BLaER1 treated with 17β-estradiol and CSF1 and Interleukin-3, amounts not matched to agents 10 nM and 100 nM (cell line): ENCODE data around the gene RC3H1.
"Not testable (repeated sequence)": the region's sequence is repeated elsewhere in the genome, so short reads cannot be mapped to it uniquely, and the experiment has no call there.

ENCODE experiments used
- H3K27ac ChIP-seq, 11 experiments: shearing (Covaris generic); formaldehyde crosslinking; 2 replicates each; pipeline ENCODE4 v1.8.1; 2022
- H3K27me3 ChIP-seq, 11 experiments: shearing (Covaris generic); formaldehyde crosslinking; 2 replicates each; pipeline ENCODE4 v1.8.1; 2022
- H3K36me3 ChIP-seq, 11 experiments: shearing (Covaris generic); formaldehyde crosslinking; 2 replicates each; pipeline ENCODE4 v1.8.1; 2022
- H3K4me1 ChIP-seq, 10 experiments: shearing (Covaris generic); formaldehyde crosslinking; 2 replicates each; pipeline ENCODE4 v1.8.1; 2022
- H3K4me2 ChIP-seq, 11 experiments: shearing (Covaris generic); formaldehyde crosslinking; 2 replicates each; pipeline ENCODE4 v1.8.1; 2022
- H3K4me3 ChIP-seq, 10 experiments: shearing (Covaris generic); formaldehyde crosslinking; 2 replicates each; pipeline ENCODE4 v1.8.1; 2022
- H3K9ac ChIP-seq, 11 experiments: shearing (Covaris generic); formaldehyde crosslinking; 2 replicates each; pipeline ENCODE4 v1.8.1; 2022
- H3K9me3 ChIP-seq, 11 experiments: shearing (Covaris generic); formaldehyde crosslinking; replicated peaks in 1 of 11; 2 replicates each; pipeline ENCODE4 v1.8.1; 2022
- H4K20me1 ChIP-seq, 11 experiments: shearing (Covaris generic); formaldehyde crosslinking; 2 replicates each; pipeline ENCODE4 v1.8.1; 2022
- Cebpa-rat ChIP-seq, 11 experiments: shearing (Covaris generic); IDR thresholded peaks; 2 replicates each; pipeline ENCODE4 v1.8.1; 2022

The RC3H1 gene

DNA sequence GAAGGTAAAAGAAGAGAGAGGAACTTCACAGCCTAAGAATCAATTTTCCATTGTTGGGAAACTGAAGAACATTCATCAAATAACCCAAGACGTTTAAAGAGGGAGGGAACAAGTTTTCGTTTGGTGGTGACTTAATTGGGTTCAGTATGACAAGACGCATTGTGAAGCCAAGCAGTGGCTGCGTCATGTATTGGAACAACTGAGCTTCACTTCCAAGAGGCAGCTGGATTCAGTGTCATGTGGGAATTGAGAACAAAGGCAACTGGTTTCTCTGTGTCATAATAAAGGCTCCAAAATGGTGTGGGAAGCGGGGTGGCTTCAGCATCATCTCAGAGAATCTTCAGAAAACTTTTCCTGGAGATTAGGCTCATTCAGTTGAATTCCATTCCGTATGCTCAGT is 29.8 kb upstream of the RC3H1 start:
- TF ChIP-seq Cebpa-rat (IDR thresholded peaks at IDR 0.05) = no peak
- Histone ChIP-seq H3K27me3 (no peaks in the 10 kb centered on the region), H3K27ac (no peak overlapping the region), H3K9me3 (peaks cover 3 to 20% (median 13%) of the 10 kb centered on the region in 11 experiments; a peak in 18 of 22 replicates), H3K4me2 (no peak overlapping the region), H3K36me3 (no peaks in the 10 kb centered on the region), H3K9ac (no peak overlapping the region), H4K20me1 (no peaks in the 10 kb centered on the region), H3K4me3 (no peak overlapping the region), H3K4me1 (no peaks in the 10 kb centered on the region)

DNA sequence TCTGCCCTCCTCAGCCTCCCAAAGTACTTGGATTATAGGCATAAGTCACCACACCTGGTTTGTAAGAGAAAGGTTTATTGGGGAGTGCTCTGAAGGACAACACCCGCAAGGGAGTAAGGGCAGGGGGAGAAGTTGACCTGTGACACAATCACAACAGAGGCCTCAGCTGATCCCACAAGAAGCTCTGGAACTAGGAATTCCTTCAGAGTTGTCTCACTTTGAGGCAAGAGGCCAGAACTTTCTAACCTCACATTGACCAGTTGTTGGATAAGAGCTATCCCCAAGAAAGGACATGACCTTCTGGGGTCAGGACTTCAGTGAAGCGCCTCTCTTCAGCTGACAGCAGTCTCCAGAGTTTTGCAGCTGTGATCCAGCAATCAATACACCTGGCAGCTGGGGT is 27.4 kb upstream of the RC3H1 start:
- Histone ChIP-seq H4K20me1 (no peaks in the 10 kb centered on the region), H3K4me3 (no peak overlapping the region), H3K9ac (no peak overlapping the region), H3K27me3 (no peaks in the 10 kb centered on the region), H3K4me2 (no peak overlapping the region), H3K36me3 (no peaks in the 10 kb centered on the region), H3K27ac (no peak overlapping the region), H3K4me1 (no peaks in the 10 kb centered on the region), H3K9me3 (no peaks in the 10 kb centered on the region)
- TF ChIP-seq Cebpa-rat (IDR thresholded peaks at IDR 0.05) = no peak

DNA sequence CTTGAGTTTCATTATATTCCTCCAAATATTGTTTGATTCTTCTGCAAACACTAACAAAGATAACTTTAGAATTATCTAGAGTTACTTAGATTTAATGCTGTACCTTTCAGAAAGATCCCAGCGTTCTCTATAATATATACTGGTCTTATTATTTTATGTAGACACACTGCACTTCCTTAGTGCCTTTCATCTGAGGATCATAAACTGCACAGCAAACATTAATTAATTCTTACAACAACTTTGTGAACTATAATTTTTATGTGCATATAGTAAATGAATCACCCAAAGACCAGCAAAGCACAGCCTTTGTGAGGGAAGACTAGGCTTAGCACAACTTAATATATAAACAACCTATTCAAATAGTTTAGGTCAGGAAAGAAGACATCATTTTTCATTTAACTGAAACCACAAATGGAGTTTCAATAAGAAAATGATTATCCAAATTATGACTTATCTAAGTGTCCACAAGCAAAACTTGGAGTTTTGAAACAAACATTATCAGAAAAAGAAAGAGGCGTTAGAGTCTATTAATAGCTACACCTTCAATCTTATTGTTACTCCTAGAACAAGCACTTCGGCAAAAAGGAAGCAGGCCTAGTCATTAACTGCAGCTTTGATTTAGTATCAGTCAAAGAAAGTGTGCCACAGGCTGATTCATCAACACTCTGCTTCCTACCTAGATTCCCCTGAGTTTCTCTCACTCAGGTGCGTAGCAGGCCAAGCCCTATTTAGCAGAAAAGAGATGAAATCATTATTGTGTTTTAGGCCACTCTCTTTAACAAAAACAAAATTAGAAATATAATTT is 22.5 kb upstream of the RC3H1 start:
- H3K36me3 ChIP-seq = no peaks in the 10 kb centered on the region
- H3K9ac ChIP-seq = no peak overlapping the region
- H3K27me3 ChIP-seq = no peaks in the 10 kb centered on the region
- no peak overlapping the region for H3K4me3 ChIP-seq
- no peak for TF ChIP-seq Cebpa-rat (IDR thresholded peaks at IDR 0.05)
- H3K27ac ChIP-seq = no peak overlapping the region
- H4K20me1 ChIP-seq = no peaks in the 10 kb centered on the region
- H3K4me2 ChIP-seq = no peak overlapping the region
- H3K4me1 ChIP-seq = peaks cover 0 to 9% (median 0%) of the 10 kb centered on the region in 10 experiments; a peak in 1 of 20 replicates
- H3K9me3 ChIP-seq = no peaks in the 10 kb centered on the region

DNA sequence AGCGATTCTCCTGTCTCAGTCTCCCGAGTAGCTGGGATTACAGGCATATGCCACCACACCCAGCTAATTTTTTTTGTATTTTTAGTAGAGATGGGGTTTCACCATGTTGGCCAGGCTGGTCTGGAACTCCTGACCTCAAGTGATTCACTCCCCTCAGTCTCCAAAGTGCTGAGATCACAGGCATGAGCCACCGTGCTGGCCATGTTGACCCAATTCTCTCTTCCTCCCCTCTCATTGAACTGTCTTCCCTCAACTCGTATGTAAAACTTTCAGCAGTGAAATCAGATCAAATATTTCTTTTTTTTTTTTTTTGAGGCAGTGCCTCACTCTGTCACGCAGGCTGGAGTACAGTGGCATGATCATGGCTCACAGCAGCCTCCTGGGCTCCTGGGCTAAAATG is 20.4 kb upstream of the RC3H1 start:
- not testable (repeated sequence) for H3K9me3 ChIP-seq, H3K36me3 ChIP-seq, H4K20me1 ChIP-seq, H3K27ac ChIP-seq, H3K4me1 ChIP-seq, H3K27me3 ChIP-seq, H3K4me3 ChIP-seq, H3K4me2 ChIP-seq, H3K9ac ChIP-seq

DNA sequence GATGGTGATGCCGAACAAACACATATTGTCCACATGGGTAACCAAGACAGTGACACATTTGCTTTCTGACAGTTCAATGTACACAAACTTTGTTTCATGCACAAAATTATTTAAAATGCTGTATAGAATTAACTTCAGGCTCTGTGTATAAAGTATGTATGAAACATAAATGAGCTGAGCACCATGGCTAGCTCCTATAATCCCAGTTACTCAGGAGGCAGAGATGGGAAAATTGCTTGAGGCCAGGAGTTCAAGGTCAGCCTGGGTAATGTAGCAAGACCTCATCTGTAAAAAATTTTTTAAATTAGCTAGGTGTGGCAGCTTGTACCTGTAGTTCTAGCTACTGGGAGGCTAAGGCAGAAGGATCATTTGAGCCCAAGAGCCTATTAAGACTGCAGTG is 19.2 kb upstream of the RC3H1 start:
- Histone ChIP-seq H3K4me3 (no peak overlapping the region), H3K27me3 (no peaks in the 10 kb centered on the region), H3K27ac (no peak overlapping the region), H3K4me2 (no peak overlapping the region), H4K20me1 (no peaks in the 10 kb centered on the region), H3K9ac (no peak overlapping the region), H3K36me3 (no peaks in the 10 kb centered on the region), H3K4me1 (peaks cover 0 to 9% (median 0%) of the 10 kb centered on the region in 10 experiments; a peak in 1 of 20 replicates), H3K9me3 (no peaks in the 10 kb centered on the region)
- TF ChIP-seq Cebpa-rat (IDR thresholded peaks at IDR 0.05) = no peak

DNA sequence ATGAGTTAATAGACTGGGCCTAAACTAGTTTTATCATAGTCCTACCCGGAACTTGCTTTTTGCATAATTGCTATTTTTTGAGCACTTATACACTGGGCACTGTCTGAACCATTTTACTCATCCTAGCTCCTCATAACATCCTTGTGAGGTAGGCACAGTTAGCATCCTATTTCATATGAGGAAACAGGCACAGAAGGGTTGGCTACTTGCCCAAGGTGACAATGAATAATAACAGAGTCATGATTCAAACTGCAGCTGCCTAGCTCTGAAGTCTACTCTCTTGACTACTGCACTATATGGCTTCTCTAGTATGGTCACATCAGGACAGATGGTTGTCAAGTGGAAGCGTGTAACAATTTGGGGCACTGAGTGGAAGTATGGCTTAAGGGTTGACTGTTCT is 18.2 kb upstream of the RC3H1 start:
- H3K36me3 ChIP-seq = no peaks in the 10 kb centered on the region
- H3K9ac ChIP-seq = no peak overlapping the region
- no peaks in the 10 kb centered on the region for H3K9me3 ChIP-seq
- no peak overlapping the region for H3K4me3 ChIP-seq
- TF ChIP-seq Cebpa-rat (IDR thresholded peaks at IDR 0.05) = no peak
- H3K4me2 ChIP-seq = no peak overlapping the region
- H4K20me1 ChIP-seq = no peaks in the 10 kb centered on the region
- H3K27me3 ChIP-seq = no peaks in the 10 kb centered on the region
- peaks cover 0 to 9% (median 0%) of the 10 kb centered on the region in 10 experiments; a peak in 1 of 20 replicates for H3K4me1 ChIP-seq
- no peak overlapping the region for H3K27ac ChIP-seq

DNA sequence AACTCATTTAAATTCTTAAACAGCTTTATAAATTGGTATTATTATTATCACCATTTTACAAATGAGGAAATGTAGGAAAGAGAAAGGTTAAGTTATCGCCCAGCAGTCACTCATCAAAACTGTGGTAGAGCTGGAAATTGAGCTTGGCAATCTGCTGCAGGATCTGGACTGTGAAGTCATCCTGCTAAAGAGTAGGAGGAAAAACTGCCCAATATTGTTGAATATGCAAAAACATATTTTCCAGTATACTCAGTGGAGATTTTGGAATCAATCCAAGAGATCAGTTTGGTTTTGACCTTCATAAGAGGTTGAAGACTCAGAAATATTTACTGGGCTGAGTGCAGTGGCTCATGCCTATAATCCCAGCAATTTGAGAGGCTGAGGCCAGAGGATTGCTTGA is 16.9 kb upstream of the RC3H1 start:
- TF ChIP-seq Cebpa-rat (IDR thresholded peaks at IDR 0.05) = no peak
- Histone ChIP-seq H3K4me1 (peaks cover 0 to 9% (median 0%) of the 10 kb centered on the region in 10 experiments; a peak in 1 of 20 replicates), H3K4me3 (no peak overlapping the region), H3K27me3 (no peaks in the 10 kb centered on the region), H3K4me2 (no peak overlapping the region), H4K20me1 (no peaks in the 10 kb centered on the region), H3K36me3 (no peaks in the 10 kb centered on the region), H3K9me3 (no peaks in the 10 kb centered on the region), H3K9ac (no peak overlapping the region), H3K27ac (no peak overlapping the region)

DNA sequence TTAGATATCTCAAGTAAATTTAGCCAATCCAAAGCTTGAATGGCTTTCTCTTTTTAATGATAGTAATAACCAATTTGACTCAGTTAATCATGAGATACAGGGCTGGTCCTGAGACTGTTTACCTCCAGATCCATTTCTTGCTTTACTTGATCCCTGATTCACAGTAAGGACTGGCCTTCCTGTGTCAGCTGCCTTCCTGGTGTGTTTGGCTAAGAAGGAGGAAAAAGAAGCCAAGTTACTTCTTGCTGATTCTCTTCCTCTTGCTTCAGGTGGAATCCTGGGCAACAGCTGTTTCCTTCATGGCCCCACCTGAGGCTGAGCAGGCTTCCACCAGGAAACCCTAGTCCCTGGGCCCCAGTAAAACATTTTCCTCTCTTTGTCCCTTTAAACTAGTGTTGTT is 14.6 kb upstream of the RC3H1 start:
- H3K27me3 ChIP-seq = no peaks in the 10 kb centered on the region
- H3K4me1 ChIP-seq = peaks cover 0 to 9% (median 0%) of the 10 kb centered on the region in 10 experiments; a peak in 1 of 20 replicates
- TF ChIP-seq Cebpa-rat (IDR thresholded peaks at IDR 0.05) = no peak
- H3K27ac ChIP-seq = no peak overlapping the region
- no peak overlapping the region for H3K4me3 ChIP-seq
- no peaks in the 10 kb centered on the region for H3K36me3 ChIP-seq
- H3K9me3 ChIP-seq = no peaks in the 10 kb centered on the region
- H3K4me2 ChIP-seq = no peak overlapping the region
- H3K9ac ChIP-seq = no peak overlapping the region
- H4K20me1 ChIP-seq = no peaks in the 10 kb centered on the region

DNA sequence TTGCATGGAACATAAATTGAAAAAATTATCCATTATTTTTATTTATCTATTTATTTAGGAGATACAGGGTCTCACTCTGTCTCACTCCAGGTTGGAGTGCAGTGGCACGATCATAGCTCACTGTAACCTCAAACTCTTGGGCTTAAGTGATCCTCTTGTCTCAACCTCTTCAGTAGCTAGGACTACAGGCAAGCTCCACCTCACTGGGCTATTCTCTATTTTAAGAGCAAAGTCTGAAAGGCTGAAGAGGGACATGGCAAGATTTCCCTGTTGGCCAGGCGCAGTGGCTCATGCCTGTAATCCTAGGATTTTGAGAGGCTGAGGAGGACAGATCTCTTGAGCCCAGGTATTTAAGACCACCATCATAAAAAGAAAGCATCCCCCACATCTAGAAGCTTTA is 14.0 kb upstream of the RC3H1 start:
- H3K4me3 ChIP-seq = no peak overlapping the region
- H3K27ac ChIP-seq = no peak overlapping the region
- peaks cover 0 to 9% (median 0%) of the 10 kb centered on the region in 10 experiments; a peak in 1 of 20 replicates for H3K4me1 ChIP-seq
- no peaks in the 10 kb centered on the region for H4K20me1 ChIP-seq
- H3K4me2 ChIP-seq = no peak overlapping the region
- H3K9ac ChIP-seq = no peak overlapping the region
- H3K27me3 ChIP-seq = no peaks in the 10 kb centered on the region
- H3K9me3 ChIP-seq = no peaks in the 10 kb centered on the region
- TF ChIP-seq Cebpa-rat (IDR thresholded peaks at IDR 0.05) = no peak
- no peaks in the 10 kb centered on the region for H3K36me3 ChIP-seq

DNA sequence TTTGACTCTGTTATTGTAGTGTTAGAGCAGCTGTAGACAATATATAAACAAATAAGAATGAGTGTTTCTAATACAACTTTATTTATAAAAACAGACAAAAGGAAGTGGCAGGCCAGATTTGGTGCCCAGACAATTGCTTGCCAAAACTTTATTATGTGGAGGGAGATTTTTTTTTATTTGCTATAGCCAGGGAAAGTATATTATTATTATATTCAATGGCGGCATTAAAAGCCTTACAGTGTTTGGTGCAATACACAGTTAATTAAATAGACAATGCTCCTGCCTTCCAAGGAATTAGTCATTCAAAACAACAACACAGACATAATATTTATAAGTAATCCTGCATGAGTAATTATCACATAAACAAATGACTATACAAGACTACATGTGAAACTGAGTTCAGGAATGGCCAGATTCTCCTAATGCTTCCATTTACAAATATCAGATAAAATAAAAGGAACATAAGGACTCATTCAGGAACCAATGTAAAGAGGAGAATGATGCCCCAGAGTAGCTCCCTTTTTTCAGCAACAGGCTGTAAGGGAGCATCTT is 10.6 kb upstream of the RC3H1 start:
- TF ChIP-seq Cebpa-rat (IDR thresholded peaks at IDR 0.05) = no peak
- Histone ChIP-seq H3K27me3 (no peaks in the 10 kb centered on the region), H3K4me2 (no peak overlapping the region), H4K20me1 (no peaks in the 10 kb centered on the region), H3K36me3 (no peaks in the 10 kb centered on the region), H3K27ac (no peak overlapping the region), H3K9me3 (no peaks in the 10 kb centered on the region), H3K4me3 (no peak overlapping the region), H3K4me1 (no peaks in the 10 kb centered on the region), H3K9ac (no peak overlapping the region)
